Measurements from ENCODE around the gene CYB561.

- no peak for TF ChIP-seq TAF1 (IDR thresholded peaks at IDR 0.05; ENCODE audit: borderline replicate concordance, insufficient read depth, low read length)
- no peak for TF ChIP-seq REST (IDR thresholded peaks at IDR 0.05; ENCODE audit: insufficient read depth in 1 of 2, low read depth in 2 of 2, low read length in 2 of 2)
- TF ChIP-seq SIN3A (IDR thresholded peaks at IDR 0.05; ENCODE audit: borderline replicate concordance, insufficient read depth, low read length) = no peak
- no peak for TF ChIP-seq POLR2AphosphoS5 (IDR thresholded peaks at IDR 0.05; ENCODE audit: low read depth, low read length)
- no peak for TF ChIP-seq FOXP2 (optimal IDR thresholded peaks at IDR 0.05; ENCODE audit: borderline replicate concordance, extremely low read depth, extremely low read length, insufficient read depth)
Observed at GRCh38 chr17:63398680-63399079, 47.4 kb downstream of the CYB561 start.
